NOMO-1 treated with dmso at 0.1 percent for 144 hours (cell line): ENCODE measurements around the gene TBCC.
"Not testable (repeated sequence)": the region's sequence is repeated elsewhere in the genome, so short reads cannot be mapped to it uniquely, and the experiment has no call there.

Source experiments
- DNase-seq: peaks from one replicate; lab custom pipeline; 2025; ENCODE audit not compliant: unreplicated experiment; lab: John Stamatoyannopoulos, UW

Gene TBCC

GRCh38 chr6:42735976-42736375 lies 9.9 kb downstream of the TBCC start:
- no peak for DNase-seq

- not testable (repeated sequence) for DNase-seq
Observed at GRCh38 chr6:42733867-42734481, 11.9 kb downstream of the TBCC start.

- no peak for DNase-seq
Observed at GRCh38 chr6:42729731-42730130, 16.2 kb downstream of the TBCC start.

GRCh38 chr6:42727627-42728026 lies 18.3 kb downstream of the TBCC start:
- no peak for DNase-seq

- DNase-seq: no peak
Observed at GRCh38 chr6:42727087-42727611, 18.8 kb downstream of the TBCC start.

GRCh38 chr6:42726485-42727086 lies 19.3 kb downstream of the TBCC start:
- DNase-seq: peak; percentile 93

- no peak for DNase-seq
Observed at GRCh38 chr6:42726026-42726425, 19.9 kb downstream of the TBCC start.

- DNase-seq: no peak
Observed at GRCh38 chr6:42724825-42725224, 21.1 kb downstream of the TBCC start.

- DNase-seq: no peak
Observed at GRCh38 chr6:42722497-42722896, 23.4 kb downstream of the TBCC start, which contains the start of gene PRPH2. TSS of gene PRPH2 (minus strand) at chr6:42722597. CDS start at chr6:42722334, 263 bp downstream.

GRCh38 chr6:42720739-42721138 lies 25.2 kb downstream of the TBCC start:
- DNase-seq: no peak

- no peak for DNase-seq
Observed at GRCh38 chr6:42715871-42716270, 30.0 kb downstream of the TBCC start.

- DNase-seq: no peak
Observed at GRCh38 chr6:42714098-42714761, 31.7 kb downstream of the TBCC start.

- DNase-seq: no peak
Observed at GRCh38 chr6:42711930-42712329, 34.0 kb downstream of the TBCC start.

- no peak for DNase-seq
Observed at GRCh38 chr6:42710316-42710715, 35.6 kb downstream of the TBCC start.

- DNase-seq: no peak
Observed at GRCh38 chr6:42709871-42710270, 36.0 kb downstream of the TBCC start.

GRCh38 chr6:42708096-42708495 lies 37.8 kb downstream of the TBCC start:
- DNase-seq: no peak

GRCh38 chr6:42707595-42707994 lies 38.3 kb downstream of the TBCC start:
- no peak for DNase-seq

GRCh38 chr6:42704937-42705374 lies 40.9 kb downstream of the TBCC start:
- DNase-seq: no peak

GRCh38 chr6:42704251-42704936 lies 41.5 kb downstream of the TBCC start:
- no peak for DNase-seq

- not testable (repeated sequence) for DNase-seq
Observed at GRCh38 chr6:42702786-42703185, 43.1 kb downstream of the TBCC start.

GRCh38 chr6:42702200-42702599 lies 43.7 kb downstream of the TBCC start:
- DNase-seq: no peak
